GM18508 (cell line): ENCODE results near the gene SP4.
"Not testable (repeated sequence)": the region's sequence is repeated elsewhere in the genome, so short reads cannot be mapped to it uniquely, and the experiment has no call there.

Source experiments
- ATAC-seq: cut with Tn5 transposase; IDR thresholded peaks from one replicate; pipeline ENCODE4 v1.9.1; 2021; ENCODE audit warnings: moderate number of reproducible peaks; ENCODE audit not compliant: insufficient read depth, unreplicated experiment

The SP4 gene

GRCh38 chr7:21508538-21508937 is 80.7 kb downstream of the SP4 start:
- no peak for ATAC-seq

- ATAC-seq = no peak
These were observed 86.2 kb downstream of the SP4 start for GRCh38 chr7:21514062-21514461.

DNA sequence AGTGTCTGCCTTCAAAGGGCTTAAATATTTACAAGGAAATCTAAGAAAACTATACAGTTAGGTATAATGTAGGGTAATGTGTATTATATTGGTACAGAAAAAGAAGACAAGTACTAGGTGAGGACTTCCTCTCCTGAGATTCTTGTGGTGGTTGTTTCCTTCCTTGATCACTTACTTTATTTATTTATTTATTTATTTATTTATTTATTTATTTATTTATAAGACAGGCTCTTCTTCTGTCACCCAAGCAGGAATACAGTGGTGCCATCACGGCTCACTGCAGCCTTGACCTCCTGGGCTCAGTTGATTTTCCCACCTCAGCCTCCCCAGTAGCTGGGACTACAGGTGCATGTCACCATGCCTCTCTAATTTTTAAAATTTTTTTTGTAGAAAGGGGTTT is 96.8 kb downstream of the SP4 start:
- ATAC-seq = no peak

GRCh38 chr7:21526007-21526406 is 98.1 kb downstream of the SP4 start:
- ATAC-seq = no peak

- ATAC-seq = no peak
These were observed 98.6 kb downstream of the SP4 start for GRCh38 chr7:21526448-21526847.

GRCh38 chr7:21532485-21532884 is 104.6 kb downstream of the SP4 start:
- ATAC-seq = not testable (repeated sequence)

DNA sequence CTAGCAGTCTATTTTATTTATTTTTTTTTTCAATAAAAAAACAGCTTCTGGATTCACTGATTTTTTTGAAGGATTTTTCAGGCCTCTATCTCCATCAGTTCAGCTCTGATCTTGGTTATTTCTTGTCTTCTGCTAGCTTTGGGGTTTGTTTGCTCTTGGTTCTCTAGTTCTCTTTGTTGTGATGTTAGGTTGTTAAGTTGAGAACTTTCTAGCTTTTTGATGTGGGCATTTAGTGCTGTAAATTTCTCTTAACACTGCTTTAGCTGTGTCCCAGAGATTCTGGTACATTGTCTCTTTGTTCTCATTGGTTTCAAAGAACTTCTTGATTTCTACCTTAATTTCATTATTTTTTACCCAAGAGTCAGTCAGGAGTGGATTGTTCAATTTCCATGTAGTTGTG is 105.8 kb downstream of the SP4 start:
- not testable (repeated sequence) for ATAC-seq

DNA sequence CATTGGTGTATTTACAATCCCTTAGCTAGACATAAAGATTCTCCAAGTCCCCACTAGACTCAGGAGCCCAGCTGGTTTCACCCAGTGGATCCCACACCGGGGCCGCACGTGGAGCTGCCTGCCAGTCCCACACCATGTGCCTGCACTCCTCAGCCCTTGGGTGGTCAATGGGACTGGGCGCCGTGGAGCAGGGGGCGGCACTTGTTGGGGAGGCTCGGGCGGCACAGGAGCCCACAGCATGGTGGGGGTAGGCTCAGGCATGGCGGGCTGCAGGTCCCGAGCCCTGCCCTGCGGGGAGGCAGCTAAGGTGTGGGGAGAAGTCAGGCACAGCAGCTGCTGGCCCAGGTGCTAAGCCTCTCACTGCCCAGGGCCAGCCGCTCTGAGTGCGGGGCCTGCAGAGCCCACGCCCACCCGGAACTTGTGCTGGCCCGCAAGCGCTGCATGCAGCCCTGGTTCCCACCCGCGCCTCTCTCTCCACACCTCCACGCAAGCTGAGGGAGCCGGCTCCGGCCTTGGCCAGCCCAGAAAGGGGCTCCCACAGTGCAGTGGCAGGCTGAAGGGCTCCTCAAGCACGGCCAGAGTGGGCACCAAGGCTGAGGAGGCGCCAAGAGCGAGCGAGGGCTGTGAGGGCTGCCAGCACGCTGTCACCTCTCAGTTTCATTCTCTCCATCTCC is 108.7 kb downstream of the SP4 start:
- not testable (repeated sequence) for ATAC-seq

GRCh38 chr7:21538936-21539495 is 111.1 kb downstream of the SP4 start:
- ATAC-seq = no peak

DNA sequence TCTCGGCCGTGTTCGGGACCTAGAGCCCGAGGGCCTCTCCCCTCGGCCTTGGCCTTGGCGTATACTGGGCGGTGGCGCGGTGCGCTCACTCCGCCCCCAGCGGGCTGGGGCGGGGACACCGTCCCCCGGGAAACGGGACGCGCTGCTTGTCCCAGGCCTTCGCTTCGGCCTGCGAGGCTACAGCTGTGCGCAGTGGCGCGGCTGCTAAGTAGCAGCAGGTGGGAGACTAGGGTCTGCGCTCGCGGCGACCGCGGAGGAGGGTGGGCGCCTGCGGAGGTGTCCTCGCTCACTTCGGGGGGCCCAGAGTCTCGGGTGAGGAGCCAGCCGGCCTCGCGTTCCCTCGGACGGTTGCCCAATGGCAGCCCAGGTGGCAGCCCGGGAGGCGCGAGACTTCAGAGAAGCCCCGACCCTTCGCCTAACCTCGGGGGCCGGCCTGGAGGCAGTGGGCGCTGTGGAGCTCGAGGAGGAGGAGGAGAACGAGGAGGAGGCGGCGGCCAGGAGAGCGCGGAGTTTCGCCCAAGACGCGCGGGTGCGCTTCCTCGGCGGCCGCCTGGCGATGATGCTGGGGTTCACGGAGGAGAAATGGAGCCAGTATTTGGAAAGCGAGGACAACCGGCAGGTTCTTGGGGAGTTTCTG is 115.1 kb downstream of the SP4 start, which contains the start of gene DNAH11:
TSS of gene DNAH11 (plus strand) at position 149 of the 637 bp plus-strand sequence. CDS start at position 356, 207 bp downstream.
- ATAC-seq = no peak

- no peak for ATAC-seq
These were observed 115.8 kb downstream of the SP4 start for GRCh38 chr7:21543528-21544302.

DNA sequence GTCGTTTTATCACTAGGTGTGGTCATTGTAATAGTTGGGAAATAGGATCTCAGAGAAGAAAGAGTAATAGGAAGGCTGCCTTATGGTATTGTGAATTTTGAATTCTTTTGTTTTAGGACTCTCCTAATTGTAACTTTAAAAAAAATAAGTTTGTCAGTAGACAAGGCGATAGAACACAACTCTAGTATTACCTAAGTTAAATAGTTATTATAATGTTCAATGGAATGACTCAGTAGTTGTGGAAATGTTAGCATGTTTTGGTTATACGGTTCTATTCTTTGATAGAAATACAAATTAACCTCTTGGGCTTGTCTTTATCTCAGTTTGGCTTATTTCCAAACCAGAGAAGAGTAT is 116.4 kb downstream of the SP4 start:
- no peak for ATAC-seq

GRCh38 chr7:21544715-21545114 is 116.8 kb downstream of the SP4 start:
- ATAC-seq = no peak

- ATAC-seq = no peak
These were observed 119.6 kb downstream of the SP4 start for GRCh38 chr7:21547501-21547900.

DNA sequence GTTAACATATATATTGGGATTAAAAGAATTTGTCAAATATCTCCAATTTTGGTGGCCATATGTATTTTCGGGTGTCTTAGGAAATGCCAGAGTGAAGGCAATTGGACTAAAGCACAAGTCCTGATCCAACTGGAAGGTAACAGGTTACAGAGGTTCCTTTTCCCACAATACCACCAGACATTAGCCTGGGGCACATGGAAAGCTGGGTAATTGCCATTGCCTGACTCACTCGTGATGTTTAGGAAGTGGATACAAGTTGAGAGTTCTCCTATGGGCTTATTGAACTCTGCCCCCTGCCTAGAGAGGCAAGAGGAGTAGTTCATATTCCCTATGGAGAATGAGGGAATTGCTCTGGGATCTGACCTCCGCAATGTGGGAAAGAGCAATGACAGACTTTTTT is 120.6 kb downstream of the SP4 start:
- ATAC-seq = no peak

DNA sequence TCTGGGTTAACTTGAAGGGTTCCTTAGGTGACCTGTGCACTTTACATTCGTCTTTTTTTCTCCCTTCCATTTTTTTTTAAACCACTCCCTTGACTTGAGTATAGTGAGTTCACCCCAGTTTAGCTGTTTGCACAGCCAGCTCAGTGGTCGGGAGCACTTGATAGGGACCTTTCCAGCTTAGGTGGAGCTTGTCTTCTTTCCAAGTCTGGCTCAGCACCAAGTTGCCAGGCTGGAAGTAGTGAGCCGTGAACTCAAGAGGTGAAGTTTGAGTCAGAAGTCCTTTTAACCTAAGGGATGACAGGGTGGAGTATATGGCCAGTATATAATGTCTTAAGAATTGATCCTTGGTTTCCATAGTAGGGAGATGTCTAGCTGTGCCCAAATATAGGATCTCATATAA is 122.2 kb downstream of the SP4 start:
- ATAC-seq = no peak

DNA sequence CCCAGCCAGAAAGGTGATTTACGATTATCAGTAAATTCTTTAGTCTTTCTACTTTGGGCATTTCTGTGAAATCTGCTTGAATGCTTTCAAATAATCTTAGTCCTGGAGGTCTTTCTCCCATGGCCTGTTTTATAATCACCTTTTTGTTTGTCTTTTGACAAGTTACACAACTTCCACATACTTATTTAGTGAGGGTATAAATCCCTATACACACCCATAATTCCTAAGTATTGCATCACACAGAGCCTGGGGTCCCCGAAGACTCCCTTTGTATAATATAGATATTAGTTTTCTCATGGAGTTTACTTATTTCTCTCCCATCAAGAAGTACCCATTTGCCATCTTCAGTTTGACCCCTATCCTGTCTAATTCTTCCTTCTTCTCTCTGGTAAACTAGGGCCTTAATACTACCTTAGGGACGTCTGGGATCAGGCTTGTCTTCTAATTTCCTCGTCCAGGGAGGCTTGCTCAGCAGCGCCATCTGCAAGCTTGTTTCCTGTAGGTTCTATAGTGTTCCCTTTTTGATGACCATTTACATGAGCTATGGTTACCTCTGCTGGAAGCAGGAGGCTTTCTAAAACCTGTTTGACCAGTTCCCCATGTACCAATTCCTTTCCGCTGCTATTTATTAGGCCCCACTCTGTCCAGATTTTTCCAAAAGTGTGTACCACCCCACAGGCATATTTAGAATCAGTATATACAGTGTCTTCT is 123.1 kb downstream of the SP4 start:
- ATAC-seq = no peak

DNA sequence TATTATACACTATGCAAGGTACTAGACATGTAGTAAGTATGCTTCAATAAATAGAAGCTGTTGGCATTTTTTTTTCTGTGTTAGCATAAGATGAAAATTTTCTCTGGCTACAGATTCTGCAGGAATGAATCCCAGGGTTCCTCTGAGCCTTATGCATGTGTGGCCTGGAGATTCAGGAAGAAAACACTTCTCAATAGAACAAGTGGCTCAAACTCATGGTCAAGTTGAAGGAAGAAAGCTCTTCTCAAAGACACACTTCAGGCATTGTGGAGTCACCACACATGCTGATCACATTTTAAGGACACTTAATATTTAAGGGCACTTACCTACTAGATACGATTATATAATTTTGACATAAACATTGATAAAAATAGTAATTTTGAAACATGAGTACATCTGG is 134.5 kb downstream of the SP4 start:
- ATAC-seq = no peak
